Calu3 (cell line): Measurements from ENCODE around the gene RALGAPB. TPM values are rescaled to one million over a fixed set of nuclear protein-coding genes. Genes with fewer than 3 reads are reported as not detected.

Experiments used
- BruUV-seq: library from RNA; stranded (reverse); fragments of 400-500 nt; replicated peaks from 2 replicates; lab custom pipeline; 2021; lab: Mats Ljungman, UMichigan
- CTCF ChIA-PET: fragments of 300-600 bp; sonication (Branson Sonifier 250); formaldehyde crosslinking; loops from one replicate; lab custom pipeline; 2022; ENCODE audit warnings: antibody characterized with exemption; lab: Charles Lee
- DNase-seq: peaks from one replicate; pipeline ENCODE4 v3.0.0; 2022
- H3K27ac Mint-ChIP-seq: one replicate; pipeline ENCODE4 v1.8.0; 2022; ENCODE audit warnings: mixed read lengths; ENCODE audit not compliant: unreplicated experiment
- H3K27me3 Mint-ChIP-seq: one replicate; pipeline ENCODE4 v1.8.0; 2022; ENCODE audit warnings: mixed read lengths; ENCODE audit not compliant: unreplicated experiment
- H3K36me3 Mint-ChIP-seq: one replicate; pipeline ENCODE4 v1.8.0; 2022; ENCODE audit warnings: mild to moderate bottlenecking, moderate library complexity, mixed read lengths; ENCODE audit not compliant: insufficient read depth, unreplicated experiment
- H3K4me1 Mint-ChIP-seq: one replicate; pipeline ENCODE4 v1.8.0; 2022; ENCODE audit warnings: mild to moderate bottlenecking, low read depth, mixed read lengths; ENCODE audit not compliant: unreplicated experiment
- H3K4me3 Mint-ChIP-seq: one replicate; pipeline ENCODE4 v1.8.0; 2022; ENCODE audit warnings: mild to moderate bottlenecking, low read depth, moderate library complexity, mixed read lengths; ENCODE audit not compliant: unreplicated experiment
- H3K9me3 Mint-ChIP-seq: one replicate; pipeline ENCODE4 v1.8.0; 2022; ENCODE audit warnings: low read depth, mixed read lengths; ENCODE audit not compliant: unreplicated experiment
- CTCF ChIP-seq: fragments of 200-600 bp; IDR thresholded peaks from one replicate; pipeline ENCODE4 v1.8.0; 2022; ENCODE audit warnings: antibody characterized with exemption; ENCODE audit not compliant: unreplicated experiment
- intact Hi-C: fragments of 100-400 bp; cut with micrococcal nuclease; formaldehyde crosslinking; loops from one replicate; pipeline ENCODE4 v1.10.0; 2022; ENCODE audit not compliant: unreplicated experiment
- total RNA-seq: library from RNA; stranded (reverse); gene quantifications from 2 replicates; pipeline ENCODE4 v1.2.3, GENCODE V29; 2022

RALGAPB gene
- total RNA-seq, 1 experiment from 2014 or later, result 59.8 TPM

- Mint-ChIP-seq H3K27me3 (peaks cover 49% of the 10 kb centered on the region), H3K36me3 (peaks cover 12% of the 10 kb centered on the region), H3K9me3 (no peaks in the 10 kb centered on the region), H3K4me3 (no peak overlapping the region), H3K4me1 (no peaks in the 10 kb centered on the region), H3K27ac (no peak overlapping the region)
- BruUV-seq, result no TSS peak
- intact Hi-C loops, result no loop called here
- no peak for TF ChIP-seq CTCF
- DNase-seq, result no peak
- CTCF ChIA-PET, result no interaction called here
Measured at GRCh38 chr20:38441916-38442315, 30.7 kb upstream of the RALGAPB start.

GRCh38 chr20:38445381-38445796 is 27.3 kb upstream of the RALGAPB start:
- Mint-ChIP-seq H3K4me3 (no peak overlapping the region), H3K9me3 (no peaks in the 10 kb centered on the region), H3K27ac (no peak overlapping the region), H3K36me3 (peaks cover 25% of the 10 kb centered on the region), H3K27me3 (peaks cover 29% of the 10 kb centered on the region), H3K4me1 (peaks cover 23% of the 10 kb centered on the region)
- TF ChIP-seq CTCF, result no peak
- BruUV-seq, result no TSS peak
- CTCF ChIA-PET, result interaction anchor here (3.6 kb wide), 1 partner anchor 27 kb away, joined by 48 read pairs; the partner anchor contains the start of gene RALGAPB
- DNase-seq, result no peak
- intact Hi-C loops, result no loop called here

- no peak for DNase-seq
- Mint-ChIP-seq H3K27ac (peak overlapping the region; percentile 75), H3K4me3 (peak overlapping the region; percentile 78), H3K36me3 (peaks cover 30% of the 10 kb centered on the region), H3K9me3 (no peaks in the 10 kb centered on the region), H3K4me1 (peaks cover 23% of the 10 kb centered on the region), H3K27me3 (peaks cover 29% of the 10 kb centered on the region)
- BruUV-seq, result no TSS peak
- CTCF ChIA-PET, result interaction anchor here (0.7 to 3.6 kb wide), 7 partner anchors 8 to 37 kb away, joined by 3 to 48 read pairs (median 4); partner anchors contain the start of genes RALGAPB and SNHG17
- no peak for TF ChIP-seq CTCF
- intact Hi-C loops, result loop anchor here (1.0 kb wide), 2 partner anchors 11 to 26 kb away; partner anchors contain the start of genes RALGAPB and SNHG17
Measured at GRCh38 chr20:38445901-38446425, 26.7 kb upstream of the RALGAPB start.

GRCh38 chr20:38446441-38447209 is 26.0 kb upstream of the RALGAPB start:
- Mint-ChIP-seq H3K27ac (peak overlapping the region; percentile 75), H3K36me3 (peaks cover 30% of the 10 kb centered on the region), H3K9me3 (no peaks in the 10 kb centered on the region), H3K4me1 (peaks cover 23% of the 10 kb centered on the region), H3K27me3 (peaks cover 25% of the 10 kb centered on the region), H3K4me3 (peak overlapping the region; percentile 78)
- DNase-seq, result peak; percentile 99
- intact Hi-C loops, result loop anchor here (1.0 kb wide), 2 partner anchors 11 to 26 kb away; partner anchors contain the start of genes RALGAPB and SNHG17
- CTCF ChIA-PET, result interaction anchor here (0.7 to 3.6 kb wide), 7 partner anchors 9 to 38 kb away, joined by 3 to 48 read pairs (median 4); partner anchors contain the start of genes RALGAPB and SNHG17
- peak; percentile 97 for TF ChIP-seq CTCF
- BruUV-seq, result TSS peak; percentile 64
